GM21619 (cell line): ENCODE data around the gene CNKSR1.

Source experiments
- ATAC-seq: cut with Tn5 transposase; IDR thresholded peaks from one replicate; pipeline ENCODE4 v1.9.1; 2021; ENCODE audit not compliant: unreplicated experiment

The CNKSR1 gene

GRCh38 chr1:26159743-26160039, 17.6 kb upstream of the CNKSR1 start:
- ATAC-seq = no peak

DNA sequence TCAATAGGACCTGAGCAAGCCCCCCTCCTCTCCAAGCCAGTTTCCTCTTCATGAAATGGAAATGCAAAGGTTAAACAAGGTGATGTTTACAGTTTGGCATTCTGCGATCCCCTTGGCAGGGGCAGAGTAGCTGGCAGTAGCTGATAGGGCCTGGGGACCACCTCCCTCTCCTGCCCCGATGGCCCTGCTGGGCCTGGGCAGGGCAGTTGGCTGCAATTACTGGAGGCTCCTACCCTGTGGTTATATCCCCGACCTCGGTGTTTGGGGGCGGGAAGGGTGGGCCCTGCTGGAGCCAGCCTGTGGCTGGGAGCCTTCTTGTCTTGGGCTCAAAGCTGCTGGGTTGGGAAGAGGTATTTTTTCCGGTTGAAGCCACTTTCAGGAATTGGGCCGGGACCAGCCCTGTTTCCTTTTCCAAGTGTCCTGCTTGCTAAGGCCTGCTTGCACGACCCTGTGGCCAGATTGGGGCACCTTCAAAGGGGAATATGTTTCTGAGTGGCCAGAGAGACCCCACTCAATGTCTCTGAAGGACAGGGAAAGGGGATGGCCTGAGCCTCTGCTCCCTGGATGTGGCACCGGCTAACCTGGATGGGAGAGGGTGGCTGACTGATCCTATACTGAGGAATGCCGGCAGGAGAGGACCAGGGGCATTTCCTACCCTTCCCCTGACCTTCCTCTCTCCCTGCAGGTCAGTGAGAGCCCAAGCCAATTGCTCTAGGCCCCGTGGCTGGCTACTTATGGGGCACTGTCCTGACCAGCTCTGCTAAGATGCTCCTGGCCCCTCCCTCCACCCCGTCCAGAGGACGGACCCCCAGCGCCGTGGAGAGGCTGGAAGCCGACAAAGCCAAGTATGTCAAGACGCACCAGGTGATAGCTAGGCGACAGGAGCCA, 16.5 kb upstream of the CNKSR1 start:
- no peak for ATAC-seq

DNA sequence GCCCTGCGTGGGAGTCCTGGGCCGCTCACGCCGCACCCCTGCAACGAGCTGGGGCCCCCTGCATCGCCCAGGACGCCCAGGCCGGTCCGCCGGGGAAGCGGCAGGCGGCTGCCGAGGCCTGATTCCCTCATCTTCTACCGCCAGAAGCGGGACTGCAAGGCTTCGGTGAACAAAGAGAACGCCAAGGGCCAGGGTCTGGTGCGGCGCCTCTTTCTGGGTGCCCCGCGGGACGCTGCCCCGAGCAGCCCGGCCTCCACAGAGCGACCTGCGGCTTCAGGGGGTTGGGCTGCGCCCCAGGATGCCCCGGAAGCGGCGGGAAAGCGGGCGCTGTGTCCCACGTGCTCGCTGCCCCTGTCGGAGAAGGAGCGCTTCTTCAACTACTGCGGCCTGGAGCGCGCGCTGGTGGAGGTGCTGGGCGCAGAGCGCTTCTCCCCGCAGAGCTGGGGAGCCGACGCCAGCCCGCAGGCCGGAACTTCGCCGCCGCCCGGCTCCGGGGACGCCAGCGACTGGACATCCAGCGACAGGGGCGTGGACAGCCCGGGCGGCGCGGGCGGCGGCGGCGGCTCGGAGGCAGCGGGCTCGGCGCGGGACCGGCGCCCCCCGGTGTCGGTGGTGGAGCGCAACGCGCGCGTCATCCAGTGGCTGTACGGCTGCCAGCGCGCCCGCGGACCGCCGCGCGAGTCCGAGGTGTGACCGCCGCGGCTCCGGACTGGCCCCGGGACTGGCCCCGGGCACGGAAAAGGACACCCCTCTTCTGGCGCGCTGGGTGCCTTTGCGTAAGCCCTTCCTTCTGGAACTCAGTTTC, 15.7 kb upstream of the CNKSR1 start:
- ATAC-seq = no peak

DNA sequence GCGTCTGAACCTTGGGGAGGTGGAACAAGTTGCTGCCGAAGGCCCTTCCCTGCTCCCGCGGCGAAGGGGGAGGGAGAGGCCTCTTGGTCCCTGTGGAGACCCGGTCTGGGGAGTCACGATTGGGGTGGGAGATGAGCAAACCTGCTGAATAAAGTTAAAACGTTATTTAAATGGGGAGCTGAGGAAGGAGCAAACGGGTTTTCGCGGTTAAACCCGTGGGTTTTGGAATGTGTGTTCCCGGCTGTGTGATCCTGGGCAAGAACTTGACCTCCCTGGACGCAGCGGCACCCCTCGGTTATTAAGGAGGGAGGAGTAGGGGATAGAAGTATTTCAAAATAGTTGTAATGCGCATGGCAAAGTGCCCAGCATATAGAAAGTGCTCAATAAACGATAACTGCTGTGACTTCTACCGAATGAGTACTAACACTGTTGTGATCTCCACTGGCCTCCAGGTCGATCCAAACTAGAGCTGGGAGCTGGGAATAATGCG, 15.0 kb upstream of the CNKSR1 start:
- ATAC-seq = no peak

GRCh38 chr1:26163684-26164035, 13.6 kb upstream of the CNKSR1 start:
- ATAC-seq = no peak

GRCh38 chr1:26164036-26164860, 13.0 kb upstream of the CNKSR1 start:
- ATAC-seq = no peak

GRCh38 chr1:26164861-26165842, 12.1 kb upstream of the CNKSR1 start:
- no peak for ATAC-seq

DNA sequence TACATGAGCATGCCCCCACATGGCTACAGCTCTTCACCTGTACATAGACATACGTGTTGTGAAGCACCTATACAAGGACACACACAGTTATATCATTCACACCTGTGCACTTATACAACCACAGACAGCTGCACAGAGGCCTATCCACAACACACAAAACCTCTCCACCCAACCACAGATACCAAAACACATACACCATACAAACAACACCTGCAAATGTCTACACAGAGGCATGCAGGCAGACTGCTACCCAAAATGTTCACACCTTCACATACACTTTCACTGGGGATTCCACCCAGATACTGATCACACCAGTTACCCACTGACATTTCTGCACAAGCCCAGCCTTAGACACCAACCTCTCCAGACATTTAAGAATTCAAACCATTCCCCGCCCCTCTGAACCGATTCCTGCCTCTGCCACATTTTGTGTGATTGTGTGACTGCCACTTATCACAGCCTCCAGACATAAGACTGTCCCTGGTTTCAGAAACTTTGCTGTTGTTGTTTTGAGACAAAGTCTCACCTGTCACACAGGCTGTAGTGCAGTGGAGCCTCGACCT, 10.5 kb upstream of the CNKSR1 start:
- ATAC-seq = no peak

GRCh38 chr1:26168410-26169197, 8.7 kb upstream of the CNKSR1 start, which contains the start of gene C1orf232:
TSS of gene C1orf232 (minus strand) at chr1:26168963. CDS start at chr1:26168499, 464 bp downstream.
- no peak for ATAC-seq

DNA sequence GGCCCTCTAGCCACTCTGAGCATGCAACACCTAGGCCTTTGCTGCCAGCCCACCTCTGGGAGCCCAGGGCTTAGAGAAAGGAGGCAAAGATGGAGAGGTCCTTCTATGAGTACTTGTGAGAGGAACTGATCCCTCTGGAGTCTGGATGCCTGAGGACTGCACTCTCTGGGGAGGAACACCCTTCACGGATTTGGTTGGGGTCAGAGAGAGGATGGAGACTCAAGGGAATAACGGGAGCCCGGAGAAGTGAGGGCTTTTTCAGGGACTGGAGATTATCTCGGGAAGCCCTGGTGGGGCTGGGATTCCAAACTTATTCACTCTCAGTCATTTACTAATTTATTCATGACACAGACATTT, 8.1 kb upstream of the CNKSR1 start:
- ATAC-seq = no peak

GRCh38 chr1:26169669-26170471, 7.4 kb upstream of the CNKSR1 start, which contains the start of gene ZNF593:
TSS of gene ZNF593 (plus strand) at chr1:26169908. CDS start at chr1:26169984, 76 bp downstream.
- peak; percentile 92 for ATAC-seq

DNA sequence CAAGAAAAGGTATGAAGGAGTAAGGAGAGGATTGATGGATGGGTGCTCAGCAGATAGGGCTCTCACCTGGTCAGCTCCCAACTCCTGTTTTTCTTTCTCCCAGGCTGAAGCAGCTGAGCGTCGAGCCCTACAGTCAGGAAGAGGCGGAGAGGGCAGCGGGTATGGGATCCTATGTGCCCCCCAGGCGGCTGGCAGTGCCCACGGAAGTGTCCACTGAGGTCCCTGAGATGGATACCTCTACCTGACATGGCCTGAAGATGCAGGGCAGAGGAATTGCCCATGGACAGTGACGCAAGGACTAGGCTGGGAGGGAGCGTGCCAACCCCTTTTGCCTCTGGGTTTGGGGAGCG, 6.8 kb upstream of the CNKSR1 start:
- no peak for ATAC-seq

GRCh38 chr1:26171084-26172072, 5.9 kb upstream of the CNKSR1 start, which contains the start of gene ZNF593OS:
TSS of gene ZNF593OS (minus strand) at chr1:26171832. CDS start at chr1:26171661, 171 bp downstream.
- ATAC-seq = no peak

DNA sequence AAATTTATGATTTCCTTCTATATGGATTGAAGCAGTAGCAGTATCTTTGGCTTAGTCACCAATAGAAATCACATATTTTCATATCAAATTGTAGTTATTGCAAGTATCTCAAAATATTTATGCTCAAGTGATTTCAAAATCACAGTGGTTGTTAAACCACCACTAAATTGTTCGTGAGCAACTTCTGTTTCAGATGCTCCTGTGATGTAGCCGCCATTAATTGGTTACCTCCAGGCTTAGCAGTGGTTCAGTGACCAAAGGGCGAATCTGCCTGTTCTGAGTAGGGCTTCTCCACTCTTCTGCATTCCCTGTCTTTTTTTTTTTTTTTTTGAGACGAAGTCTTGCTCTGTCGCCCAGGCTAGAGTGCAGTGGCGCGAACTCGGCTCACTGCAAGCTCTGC, 1.9 kb upstream of the CNKSR1 start:
- no peak for ATAC-seq

DNA sequence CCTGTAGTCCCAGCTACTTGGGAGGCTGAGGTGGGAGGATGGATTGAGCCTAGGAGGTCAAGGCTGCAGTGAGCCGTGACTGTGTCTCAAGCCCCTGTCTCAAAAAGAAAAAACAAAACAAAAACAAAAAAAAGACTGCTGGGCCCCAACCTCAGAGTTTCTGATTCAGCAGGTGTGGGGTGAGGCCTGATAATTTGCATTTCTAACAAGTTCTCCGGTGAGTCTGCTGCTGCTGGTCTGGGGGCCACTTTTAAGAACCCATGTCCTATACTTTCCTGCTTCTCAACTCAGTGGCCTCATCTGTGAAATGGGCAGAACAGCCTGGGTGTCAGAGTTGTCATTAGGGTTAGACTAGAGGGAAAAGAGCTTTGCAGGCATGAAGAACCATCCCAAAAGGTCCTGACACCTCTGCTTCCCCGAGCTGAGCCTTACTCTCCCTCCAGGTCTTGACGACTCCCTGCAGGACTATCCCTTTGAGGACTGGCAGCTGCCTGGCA, 2.8 kb downstream of the CNKSR1 start:
- no peak for ATAC-seq

DNA sequence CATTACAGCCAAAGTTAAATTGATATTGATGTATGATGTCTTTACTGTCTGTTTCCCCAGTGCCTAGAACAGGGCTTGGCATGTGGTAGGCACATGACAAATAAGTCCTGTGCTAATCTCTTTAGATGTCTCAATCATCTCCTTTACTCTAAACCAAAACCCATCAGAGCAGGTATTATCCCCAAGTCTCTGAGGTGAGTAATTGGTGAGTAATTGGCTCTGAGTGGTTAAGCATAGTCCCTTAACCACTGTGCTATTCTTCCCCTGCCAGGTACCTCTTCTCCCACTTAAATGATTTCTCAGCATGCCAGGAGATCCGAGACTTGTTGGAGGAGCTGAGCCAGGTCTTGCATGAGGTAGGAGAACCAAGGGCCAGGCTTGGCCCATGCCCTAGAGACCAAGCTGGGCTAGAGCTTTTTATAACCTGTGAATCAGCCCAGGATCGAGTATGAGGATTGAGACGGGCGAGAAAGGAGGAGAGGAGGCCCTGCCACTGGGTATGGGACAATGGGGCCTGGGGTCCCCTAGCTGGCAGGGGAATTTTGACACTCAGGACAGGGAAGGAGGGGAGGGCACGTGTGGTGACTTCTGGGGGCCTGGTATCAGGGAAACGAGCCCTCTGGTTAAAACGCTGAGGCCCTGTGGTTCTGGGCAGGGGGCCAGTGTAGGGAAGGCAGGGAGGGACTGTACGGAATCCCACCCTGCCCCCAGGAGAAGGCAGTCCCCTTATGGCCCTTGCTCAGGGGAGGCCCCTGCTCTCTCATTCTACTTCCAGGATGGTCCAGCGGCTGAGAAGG, 4.5 kb downstream of the CNKSR1 start:
- ATAC-seq = no peak
